Thyroid gland (tissue), 4 donors: Measurements from ENCODE around the gene BLOC1S4. TPM values are rescaled to one million over a fixed set of nuclear protein-coding genes. Genes with fewer than 3 reads are reported as not detected.
A peak's percentile ranks its signal among the peaks of the same experiment; 100 is the strongest.

Source experiments
- DNase-seq, 2 donors: peaks; one replicate each; pipeline ENCODE4 v3.0.0-alpha.2; 2019
- H3K27ac ChIP-seq, 3 donors: fragments of 200-600 bp; sonication (generic); 1 replicate in 2 of 3; 2 replicates in 1 of 3; pipeline ENCODE4 v1.5.1; 2016 to 2019; ENCODE audit warnings: mild to moderate bottlenecking in 1 of 3, moderate library complexity in 1 of 3
- H3K27me3 ChIP-seq: fragments of 200-600 bp; sonication (generic); one replicate; pipeline ENCODE4 v1.5.1; 2019
- H3K36me3 ChIP-seq, 2 donors: fragments of 200-600 bp; sonication (generic); one replicate each; pipeline ENCODE4 v1.5.1; 2016 to 2019
- H3K4me1 ChIP-seq, 2 donors: fragments of 200-600 bp; sonication (generic); one replicate each; pipeline ENCODE4 v1.5.1; 2017 to 2019
- H3K4me3 ChIP-seq, 3 donors: fragments of 200-600 bp; sonication (generic); replicated peaks in 1 of 3; 1 replicate in 2 of 3; 2 replicates in 1 of 3; pipeline ENCODE4 v1.5.1; 2016; ENCODE audit warnings: mild to moderate bottlenecking in 1 of 3
- H3K9me3 ChIP-seq: fragments of 200-600 bp; sonication (generic); one replicate; pipeline ENCODE4 v1.5.1; 2017
- POLR2A ChIP-seq, 2 donors: fragments of 450-650 bp; IDR thresholded peaks; one replicate each; pipeline ENCODE4 v1.6.1; 2017; ENCODE audit warnings: antibody characterized with exemption in 2 of 2, mild to moderate bottlenecking in 2 of 2, moderate library complexity in 1 of 2
- WGBS, 2 donors: methylation state at CpG; one replicate each; pipeline ENCODE4 v1.1.5; 2017; 5-methylcytosine and 5-hydroxymethylcytosine counted together
- intact Hi-C: fragments of 100-400 bp; cut with DNase I; formaldehyde crosslinking; loops from one replicate; pipeline ENCODE4 v1.15.1; 2023
- total RNA-seq, 4 donors: library from RNA; depleted of rRNA; stranded (reverse); fragments of >200 nt; gene quantifications; one replicate each; pipeline ENCODE4 v1.2.3, GENCODE V29; 2016
- TF ChIP-seq, protein P1 (sequence below), 6 experiments: fragments of 200-600 bp in 3 of 6; fragments of 450-650 bp in 3 of 6; sonication (generic) in 3 of 6; IDR thresholded peaks; one replicate each; pipeline ENCODE4 v1.5.1; 2016 to 2019; ENCODE audit warnings: antibody characterized with exemption in 6 of 6, mild to moderate bottlenecking in 2 of 6, inconsistent platforms in 1 of 6, moderate library complexity in 1 of 6

Gene BLOC1S4
- total RNA-seq, 4 donors from 2014 or later = 11.7 to 31.3 (median 22.1) TPM

DNA sequence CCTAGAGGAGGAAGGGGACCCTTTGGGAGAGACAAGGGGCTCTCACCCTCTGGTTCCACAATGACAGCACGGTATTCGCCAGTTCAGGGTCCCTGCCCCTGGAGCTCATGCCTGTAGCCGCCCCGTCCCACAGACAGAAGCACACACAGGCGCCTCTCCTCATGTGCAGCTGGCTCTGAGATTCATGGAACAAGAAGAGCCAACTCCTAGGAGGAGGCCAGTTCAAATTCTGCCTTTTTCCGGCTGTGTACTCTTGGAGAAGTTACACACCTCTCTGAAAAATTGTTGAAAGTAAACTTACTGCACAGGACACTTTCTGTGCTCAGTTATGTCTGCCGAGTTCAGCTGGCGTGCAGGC lies 15.3 kb downstream of the BLOC1S4 start:
- Histone ChIP-seq H3K4me3 (no peak overlapping the region), H3K27me3 (no peaks in the 10 kb centered on the region), H3K4me1 (peaks cover 4 to 10% of the 10 kb centered on the region in 2 donors), H3K9me3 (no peaks in the 10 kb centered on the region), H3K27ac (no peak overlapping the region), H3K36me3 (no peaks in the 10 kb centered on the region)
- intact Hi-C loops = no loop called here
- TF ChIP-seq, protein P1, sequence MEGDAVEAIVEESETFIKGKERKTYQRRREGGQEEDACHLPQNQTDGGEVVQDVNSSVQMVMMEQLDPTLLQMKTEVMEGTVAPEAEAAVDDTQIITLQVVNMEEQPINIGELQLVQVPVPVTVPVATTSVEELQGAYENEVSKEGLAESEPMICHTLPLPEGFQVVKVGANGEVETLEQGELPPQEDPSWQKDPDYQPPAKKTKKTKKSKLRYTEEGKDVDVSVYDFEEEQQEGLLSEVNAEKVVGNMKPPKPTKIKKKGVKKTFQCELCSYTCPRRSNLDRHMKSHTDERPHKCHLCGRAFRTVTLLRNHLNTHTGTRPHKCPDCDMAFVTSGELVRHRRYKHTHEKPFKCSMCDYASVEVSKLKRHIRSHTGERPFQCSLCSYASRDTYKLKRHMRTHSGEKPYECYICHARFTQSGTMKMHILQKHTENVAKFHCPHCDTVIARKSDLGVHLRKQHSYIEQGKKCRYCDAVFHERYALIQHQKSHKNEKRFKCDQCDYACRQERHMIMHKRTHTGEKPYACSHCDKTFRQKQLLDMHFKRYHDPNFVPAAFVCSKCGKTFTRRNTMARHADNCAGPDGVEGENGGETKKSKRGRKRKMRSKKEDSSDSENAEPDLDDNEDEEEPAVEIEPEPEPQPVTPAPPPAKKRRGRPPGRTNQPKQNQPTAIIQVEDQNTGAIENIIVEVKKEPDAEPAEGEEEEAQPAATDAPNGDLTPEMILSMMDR (IDR thresholded peaks at IDR 0.05) = no peak
- TF ChIP-seq POLR2A (IDR thresholded peaks at IDR 0.05) = no peak
- DNase-seq = no peak
- WGBS, 2 donors = 92 to 96% methylated on average over 7 to 8 of the region's 8 CpGs

DNA sequence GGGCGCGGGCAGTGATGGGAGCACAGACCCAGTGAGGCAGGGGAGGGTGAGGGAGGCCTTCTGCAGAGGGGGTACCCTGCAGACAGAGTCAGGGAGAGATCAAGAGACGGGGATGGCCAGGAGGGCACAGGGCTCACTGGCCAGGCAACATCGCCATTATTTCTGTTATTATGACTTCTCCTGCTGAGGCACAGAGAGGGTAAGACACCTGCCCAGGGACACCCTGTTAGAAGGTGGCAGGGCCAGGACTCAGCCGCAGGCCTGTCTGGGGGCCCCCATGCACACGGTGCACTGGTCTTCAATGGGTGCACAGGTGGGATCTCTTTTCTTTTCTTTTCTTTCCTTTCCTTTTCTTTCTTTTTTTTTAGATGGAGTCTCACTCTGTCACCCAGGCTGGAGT lies 15.8 kb downstream of the BLOC1S4 start:
- Histone ChIP-seq H3K4me3 (no peak overlapping the region), H3K27ac (no peak overlapping the region), H3K27me3 (no peaks in the 10 kb centered on the region), H3K36me3 (no peaks in the 10 kb centered on the region), H3K9me3 (no peaks in the 10 kb centered on the region), H3K4me1 (peaks cover 4 to 10% of the 10 kb centered on the region in 2 donors)
- WGBS, 2 donors = 87 to 94% methylated on average over 6 of the region's 6 CpGs
- DNase-seq = no peak
- TF ChIP-seq, protein P1 (IDR thresholded peaks at IDR 0.05) = no peak
- TF ChIP-seq POLR2A (IDR thresholded peaks at IDR 0.05) = no peak
- intact Hi-C loops = no loop called here

DNA sequence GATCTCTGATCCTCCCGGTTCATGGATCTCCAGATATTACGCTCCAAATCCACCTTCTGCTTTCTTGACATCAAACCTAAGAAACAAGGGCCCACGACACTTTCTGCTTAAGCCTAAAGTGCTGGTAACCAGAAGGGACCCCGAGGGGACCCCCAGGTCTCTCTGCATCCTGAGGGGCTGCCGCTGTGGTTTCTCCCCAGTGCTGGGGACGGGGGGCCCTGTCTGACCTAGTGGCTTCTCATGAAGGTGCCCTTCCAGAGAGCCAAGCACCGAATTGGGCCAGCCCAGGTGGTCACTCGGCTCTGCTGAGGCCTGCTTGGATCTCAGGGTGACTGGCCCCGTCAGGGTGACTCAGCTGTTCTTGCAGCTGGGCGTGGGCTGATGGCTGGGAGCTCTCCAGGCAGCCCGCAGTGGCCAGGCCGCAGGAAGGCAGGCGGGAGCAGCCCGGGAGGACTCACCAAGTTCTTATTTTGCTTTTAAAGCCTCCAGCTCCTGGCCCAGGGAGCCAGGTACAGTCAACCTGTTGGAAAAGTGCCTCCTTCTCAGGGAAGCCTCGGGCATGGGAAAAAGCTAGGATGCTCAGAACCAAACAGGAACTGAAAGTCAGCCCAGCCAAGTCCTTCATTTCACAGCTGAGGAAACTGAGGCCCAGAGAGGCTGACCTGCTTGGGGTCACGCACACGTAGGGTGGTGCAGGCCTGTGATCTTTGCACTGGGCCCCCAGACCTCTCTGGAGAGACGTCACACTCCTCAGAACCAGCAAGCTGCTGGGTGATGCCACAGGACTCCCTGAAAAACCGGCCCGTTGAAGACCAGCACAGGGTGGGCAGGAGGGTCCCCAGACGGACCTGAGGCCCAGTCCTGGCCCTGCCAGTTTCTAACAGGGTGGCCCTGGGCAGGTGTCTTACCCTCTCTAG lies 16.7 kb downstream of the BLOC1S4 start:
- H3K4me3 ChIP-seq = no peak overlapping the region
- H3K27me3 ChIP-seq = no peaks in the 10 kb centered on the region
- no peaks in the 10 kb centered on the region for H3K36me3 ChIP-seq
- peak overlapping the region in 1 of 3 donors; percentile 41 for H3K27ac ChIP-seq
- WGBS, 2 donors = 68 to 84% methylated on average over 10 to 12 of the region's 21 CpGs
- H3K4me1 ChIP-seq = peaks cover 4 to 10% of the 10 kb centered on the region in 2 donors
- DNase-seq = peak; percentile 54 to 57
- H3K9me3 ChIP-seq = no peaks in the 10 kb centered on the region
- no peak for TF ChIP-seq POLR2A (IDR thresholded peaks at IDR 0.05)
- TF ChIP-seq, protein P1 (IDR thresholded peaks at IDR 0.05) = no peak
- intact Hi-C loops = no loop called here

DNA sequence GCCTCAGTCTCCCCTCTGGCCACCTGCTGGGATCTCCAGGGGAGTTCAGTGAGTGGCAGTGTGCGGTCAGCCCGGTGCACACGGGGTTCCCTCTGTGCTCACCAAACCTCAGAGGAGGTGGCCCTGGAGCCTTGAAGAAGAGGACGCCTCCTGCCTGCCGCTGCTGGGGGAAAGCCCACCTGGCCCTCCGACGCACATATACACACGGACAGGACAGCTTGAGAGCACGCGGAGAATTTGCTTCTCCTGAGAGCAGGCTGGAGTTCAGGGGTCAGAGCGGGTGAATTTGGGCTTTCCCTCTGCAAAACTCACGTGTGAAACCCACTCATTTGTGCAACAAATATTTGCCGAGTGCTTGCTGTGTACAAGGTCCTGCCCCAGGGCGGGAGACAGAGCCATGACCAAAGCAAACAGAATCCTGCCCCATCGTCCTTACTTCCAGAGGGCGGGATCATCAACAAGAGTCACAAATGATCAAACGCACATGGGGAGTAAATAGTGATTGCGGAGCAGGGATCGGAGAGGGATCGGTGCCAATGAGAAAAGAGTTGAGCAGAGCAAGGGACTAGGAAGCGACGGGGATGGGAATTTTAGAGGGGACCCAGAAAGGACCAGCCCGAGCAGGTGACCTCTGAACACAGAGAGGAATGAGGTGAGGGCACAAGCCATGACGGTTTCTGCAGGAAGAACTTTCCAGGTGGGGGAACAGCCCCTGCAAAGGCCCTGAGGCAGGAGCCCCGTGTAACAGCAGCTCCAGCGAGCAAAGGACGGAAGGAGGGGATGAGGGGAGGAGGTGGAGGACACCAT lies 17.6 kb downstream of the BLOC1S4 start:
- TF ChIP-seq, protein P1 (IDR thresholded peaks at IDR 0.05) = no peak
- TF ChIP-seq POLR2A (IDR thresholded peaks at IDR 0.05) = no peak
- Histone ChIP-seq H3K4me1 (peaks cover 4 to 10% of the 10 kb centered on the region in 2 donors), H3K4me3 (no peak overlapping the region), H3K27me3 (no peaks in the 10 kb centered on the region), H3K9me3 (no peaks in the 10 kb centered on the region), H3K36me3 (no peaks in the 10 kb centered on the region), H3K27ac (peak overlapping the region in 1 of 3 donors; percentile 41)
- no peak for DNase-seq
- WGBS, 2 donors = 85 to 89% methylated on average over 24 to 27 of the region's 27 CpGs
- intact Hi-C loops = no loop called here
